HG02623 (cell line): ENCODE data around the gene LYPD6.
A peak's percentile ranks its signal among the peaks of the same experiment; 100 is the strongest.

ENCODE experiments used
- ATAC-seq: cut with Tn5 transposase; IDR thresholded peaks from one replicate; pipeline ENCODE4 v1.9.1; 2021; ENCODE audit warnings: moderate library complexity; ENCODE audit not compliant: unreplicated experiment

Gene LYPD6

DNA sequence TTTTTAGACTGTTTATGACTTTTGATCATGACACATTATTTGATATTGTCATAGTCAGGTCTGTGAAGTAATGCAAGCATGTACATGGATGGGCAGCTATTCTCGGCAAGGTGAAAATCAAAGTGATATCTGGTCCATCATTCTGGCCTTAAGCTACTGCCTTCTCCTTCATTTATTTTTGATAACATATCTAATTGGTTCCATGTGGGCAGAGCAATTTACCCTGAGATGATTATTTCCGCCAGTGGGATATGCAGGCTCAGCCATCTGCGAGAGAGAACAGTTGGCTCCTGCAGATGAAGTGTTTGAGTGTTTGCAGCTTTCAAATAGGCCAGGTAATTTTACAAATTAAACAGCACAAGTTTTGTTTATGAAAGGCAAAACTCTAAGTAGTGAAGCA, 116.4 kb downstream of the LYPD6 start:
- ATAC-seq, result no peak

DNA sequence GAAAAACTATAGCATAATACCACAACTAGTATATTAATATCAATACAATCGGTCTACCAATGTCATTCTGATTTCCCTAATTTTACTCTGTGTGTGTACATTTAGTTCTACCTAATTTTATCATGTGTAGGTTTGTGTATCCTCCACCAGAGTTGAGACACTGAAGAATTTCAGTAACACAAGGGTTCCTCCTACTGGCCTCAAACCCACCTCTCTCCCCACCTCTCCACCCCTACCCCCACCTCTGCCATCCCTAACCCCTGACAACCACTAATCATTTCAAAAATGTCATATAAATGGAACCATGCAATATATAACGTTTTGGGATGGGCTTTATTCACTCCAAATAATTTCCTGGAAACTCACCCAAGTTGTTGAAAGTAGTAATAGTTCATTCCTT, 117.9 kb downstream of the LYPD6 start:
- no peak for ATAC-seq

GRCh38 chr2:149449017-149449416, 118.6 kb downstream of the LYPD6 start:
- ATAC-seq, result no peak

GRCh38 chr2:149451417-149452165, 121.2 kb downstream of the LYPD6 start:
- no peak for ATAC-seq

- no peak for ATAC-seq
Measured at GRCh38 chr2:149456285-149456684, 125.9 kb downstream of the LYPD6 start.

GRCh38 chr2:149458502-149458901, 128.1 kb downstream of the LYPD6 start:
- ATAC-seq, result no peak

DNA sequence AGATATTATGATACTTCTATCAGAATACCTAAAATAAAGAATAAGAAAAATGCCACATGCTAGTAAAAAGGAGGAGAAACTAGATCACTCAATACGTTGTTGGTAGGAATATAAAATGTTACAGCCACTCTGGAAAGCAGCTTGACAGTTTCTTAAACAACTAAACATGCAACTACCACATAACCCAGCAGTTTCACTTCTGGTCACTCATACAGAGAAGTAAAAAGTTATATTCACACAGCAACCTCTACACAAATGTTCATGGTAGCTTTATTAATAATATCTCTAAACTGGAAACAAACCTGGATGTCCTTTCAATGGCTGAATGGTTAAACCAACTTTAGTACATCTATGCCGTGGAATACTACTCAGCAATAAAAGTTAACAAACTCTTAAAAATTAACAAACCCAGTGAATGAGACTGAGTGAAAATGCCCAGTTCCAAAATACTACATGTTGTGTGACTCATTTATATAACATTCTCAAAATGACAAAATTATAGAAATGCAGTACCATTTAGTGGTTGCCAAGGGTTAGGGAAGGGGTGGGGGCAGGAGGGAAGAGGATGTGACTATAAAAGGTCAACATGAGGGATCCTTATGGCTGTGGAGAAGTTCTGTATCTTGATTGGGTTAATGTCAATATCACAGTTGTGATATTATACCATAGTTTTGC, 133.1 kb downstream of the LYPD6 start:
- ATAC-seq, result peak; percentile 94

GRCh38 chr2:149464396-149464795, 134.0 kb downstream of the LYPD6 start:
- ATAC-seq, result no peak

GRCh38 chr2:149465873-149466272, 135.5 kb downstream of the LYPD6 start:
- no peak for ATAC-seq

DNA sequence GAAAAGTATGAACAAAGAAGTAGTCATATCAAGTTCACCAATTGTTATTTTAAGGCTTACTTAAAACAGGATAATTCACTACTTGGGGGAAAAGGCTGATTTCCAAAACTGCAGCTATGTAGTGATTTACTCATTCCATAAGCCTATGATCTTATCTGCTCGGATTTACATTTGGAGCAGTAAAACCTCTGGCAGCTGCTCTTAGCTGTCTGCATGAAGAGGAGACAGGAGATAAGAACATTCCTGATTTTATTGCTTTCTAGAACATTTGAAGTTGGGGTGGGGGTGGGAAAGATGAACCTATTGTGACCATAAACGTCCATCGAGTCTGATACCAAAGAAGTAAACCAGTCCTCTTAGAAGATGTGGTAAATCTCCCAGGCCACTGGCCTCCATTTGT, 136.2 kb downstream of the LYPD6 start:
- no peak for ATAC-seq

GRCh38 chr2:149467436-149467835, 137.0 kb downstream of the LYPD6 start:
- no peak for ATAC-seq

- no peak for ATAC-seq
Measured at GRCh38 chr2:149468636-149469035, 138.2 kb downstream of the LYPD6 start.

- ATAC-seq, result no peak
Measured at GRCh38 chr2:149470046-149470445, 139.7 kb downstream of the LYPD6 start.

DNA sequence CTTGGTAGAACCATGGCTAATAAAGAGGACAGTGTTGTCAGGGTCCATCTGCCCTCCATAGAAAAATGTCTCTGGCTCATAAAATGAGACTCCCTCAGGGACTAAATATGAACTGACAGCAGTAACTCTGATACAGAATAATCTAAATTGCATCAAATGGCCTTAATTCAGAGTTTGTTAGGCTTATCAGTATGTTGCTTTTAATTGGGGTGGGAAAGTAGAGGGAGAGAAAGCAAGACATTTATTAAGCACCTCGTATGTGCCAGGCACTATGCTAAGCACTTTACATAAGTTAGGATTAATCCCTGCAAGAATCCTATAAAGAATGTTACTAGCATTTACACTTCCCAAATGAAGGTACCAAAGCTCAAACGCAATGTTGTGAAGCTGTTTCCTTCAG, 142.0 kb downstream of the LYPD6 start:
- no peak for ATAC-seq

GRCh38 chr2:149473068-149473467, 142.7 kb downstream of the LYPD6 start:
- no peak for ATAC-seq

GRCh38 chr2:149473521-149473920, 143.1 kb downstream of the LYPD6 start:
- ATAC-seq, result no peak

GRCh38 chr2:149483004-149483605, 152.7 kb downstream of the LYPD6 start:
- no peak for ATAC-seq

DNA sequence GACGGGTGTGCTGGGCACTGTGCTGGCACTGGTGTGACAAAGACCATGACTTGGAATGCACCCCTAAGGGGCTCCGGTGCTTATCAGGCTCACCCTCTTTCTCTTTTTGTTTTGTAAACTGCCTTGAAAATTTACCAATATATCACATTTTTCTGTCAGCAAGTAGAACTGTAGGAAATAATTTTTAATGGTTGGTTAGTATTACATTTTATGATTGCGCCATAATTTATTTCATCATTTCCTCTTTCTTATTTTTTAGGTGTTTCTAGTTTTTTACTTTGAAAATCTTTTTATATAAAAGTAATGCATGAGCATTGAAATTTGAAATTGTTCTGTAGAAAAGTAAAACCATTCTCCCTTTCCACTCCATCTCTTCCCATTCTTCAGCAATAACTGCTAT, 156.3 kb downstream of the LYPD6 start:
- no peak for ATAC-seq

DNA sequence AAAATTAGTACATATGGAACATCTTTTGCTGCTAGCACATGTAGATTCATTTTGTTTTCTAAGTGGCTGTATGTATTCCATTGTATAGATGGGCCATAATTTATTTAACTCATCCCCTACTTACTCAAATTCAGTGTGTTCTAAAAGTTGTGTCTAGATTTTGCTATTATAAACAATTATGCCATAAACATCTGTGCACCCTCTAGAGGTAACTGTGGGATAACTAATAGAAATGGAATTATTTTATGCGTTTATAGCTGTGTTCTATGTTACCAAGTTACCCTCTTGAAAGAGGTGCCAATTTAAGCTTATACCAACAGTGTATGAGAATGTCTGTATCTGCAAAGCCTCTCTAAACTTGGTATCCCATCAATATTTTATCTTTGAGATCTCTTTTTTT, 156.8 kb downstream of the LYPD6 start:
- no peak for ATAC-seq

DNA sequence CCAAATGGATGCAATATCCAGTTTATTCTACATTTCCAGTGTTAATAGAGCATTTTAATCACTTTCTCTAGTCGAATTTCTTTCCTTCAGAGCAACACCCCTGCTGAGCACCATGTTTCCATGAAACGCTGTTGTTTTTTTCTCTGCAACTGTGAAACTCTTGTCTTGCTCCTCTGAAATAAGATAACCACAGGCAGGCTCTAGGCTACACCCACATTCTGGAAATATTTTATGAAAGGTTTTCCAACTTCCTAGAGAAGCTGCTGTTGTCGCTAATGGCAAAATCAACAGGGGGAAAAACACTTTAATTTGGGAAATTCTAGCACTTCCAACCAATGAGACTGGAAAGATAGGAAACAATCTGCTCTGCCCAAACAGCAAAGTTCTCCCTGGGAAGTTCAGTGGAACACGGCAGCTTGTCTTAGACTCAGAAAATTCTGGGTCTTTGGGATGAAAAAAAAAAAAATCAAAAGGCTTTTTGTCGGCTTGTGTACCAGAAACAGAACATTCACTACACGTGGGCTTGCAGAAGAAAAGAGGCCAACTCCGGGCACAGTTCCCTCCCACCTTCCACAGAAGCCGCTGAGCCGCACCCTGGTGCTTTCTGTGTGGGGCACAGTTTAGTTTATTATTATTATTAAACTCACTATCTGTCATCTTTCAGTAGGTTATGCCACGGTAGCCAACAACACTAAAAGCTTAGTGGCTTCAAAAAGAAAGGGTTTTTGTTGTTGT, 158.5 kb downstream of the LYPD6 start:
- no peak for ATAC-seq

- ATAC-seq, result no peak
Measured at GRCh38 chr2:149489452-149489851, 159.1 kb downstream of the LYPD6 start.

GRCh38 chr2:149490296-149490695, 159.9 kb downstream of the LYPD6 start:
- no peak for ATAC-seq
